Ishikawa (cell line): ENCODE results near the gene ELOVL2.

Experiments used
- CREB1 ChIP-seq: IDR thresholded peaks from 2 replicates; pipeline ENCODE4 v1.6.1; 2012; ENCODE audit warnings: low read depth
- EP300 ChIP-seq: IDR thresholded peaks from 2 replicates; pipeline ENCODE4 v1.6.1; 2012; ENCODE audit warnings: borderline replicate concordance
- NFIC ChIP-seq: IDR thresholded peaks from 2 replicates; pipeline ENCODE4 v1.6.1; 2012
- RAD21 ChIP-seq: IDR thresholded peaks from 2 replicates; pipeline ENCODE4 v1.6.1; 2012; ENCODE audit warnings: low read depth
- TAF1 ChIP-seq: IDR thresholded peaks from 2 replicates; pipeline ENCODE4 v1.6.1; 2012; ENCODE audit warnings: low read depth, mild to moderate bottlenecking
- YY1 ChIP-seq: IDR thresholded peaks from 2 replicates; pipeline ENCODE4 v1.6.1; 2012; ENCODE audit warnings: low read depth
- TF ChIP-seq, protein P1 (sequence below): IDR thresholded peaks from 2 replicates; pipeline ENCODE4 v1.6.1; 2012
- TF ChIP-seq, protein P2 (sequence below): IDR thresholded peaks from 2 replicates; pipeline ENCODE4 v1.6.1; 2012; ENCODE audit warnings: low read depth, mild to moderate bottlenecking

DNA sequence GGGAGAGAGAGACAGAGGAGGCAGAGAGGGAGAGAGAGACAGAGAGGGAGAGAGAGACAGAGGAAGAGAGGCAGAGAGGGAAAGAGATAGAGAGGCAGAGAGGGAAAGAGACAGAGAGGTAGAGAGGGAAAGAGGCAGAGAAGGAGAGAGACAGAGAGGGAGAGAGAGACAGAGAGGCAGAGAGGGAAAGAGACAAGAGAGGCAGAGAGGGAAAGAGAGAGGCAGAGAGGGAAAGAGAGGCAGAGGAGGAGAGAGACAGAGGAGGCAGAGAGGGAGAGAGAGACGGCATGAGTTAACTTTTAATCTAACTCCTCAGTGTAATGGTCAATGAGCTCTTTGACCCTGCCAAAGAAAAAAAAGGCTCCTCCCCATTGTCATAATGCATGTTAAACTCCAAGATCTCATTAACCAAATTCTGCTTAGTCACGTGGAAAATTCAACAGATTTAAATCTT lies 7.1 kb downstream of the ELOVL2 start:
- TF ChIP-seq EP300 (no peak), YY1 (no peak), RAD21 (no peak), TAF1 (no peak), CREB1 (no peak), NFIC (no peak)
- TF ChIP-seq, protein P1, sequence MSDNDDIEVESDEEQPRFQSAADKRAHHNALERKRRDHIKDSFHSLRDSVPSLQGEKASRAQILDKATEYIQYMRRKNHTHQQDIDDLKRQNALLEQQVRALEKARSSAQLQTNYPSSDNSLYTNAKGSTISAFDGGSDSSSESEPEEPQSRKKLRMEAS, result no peak
- TF ChIP-seq, protein P2, sequence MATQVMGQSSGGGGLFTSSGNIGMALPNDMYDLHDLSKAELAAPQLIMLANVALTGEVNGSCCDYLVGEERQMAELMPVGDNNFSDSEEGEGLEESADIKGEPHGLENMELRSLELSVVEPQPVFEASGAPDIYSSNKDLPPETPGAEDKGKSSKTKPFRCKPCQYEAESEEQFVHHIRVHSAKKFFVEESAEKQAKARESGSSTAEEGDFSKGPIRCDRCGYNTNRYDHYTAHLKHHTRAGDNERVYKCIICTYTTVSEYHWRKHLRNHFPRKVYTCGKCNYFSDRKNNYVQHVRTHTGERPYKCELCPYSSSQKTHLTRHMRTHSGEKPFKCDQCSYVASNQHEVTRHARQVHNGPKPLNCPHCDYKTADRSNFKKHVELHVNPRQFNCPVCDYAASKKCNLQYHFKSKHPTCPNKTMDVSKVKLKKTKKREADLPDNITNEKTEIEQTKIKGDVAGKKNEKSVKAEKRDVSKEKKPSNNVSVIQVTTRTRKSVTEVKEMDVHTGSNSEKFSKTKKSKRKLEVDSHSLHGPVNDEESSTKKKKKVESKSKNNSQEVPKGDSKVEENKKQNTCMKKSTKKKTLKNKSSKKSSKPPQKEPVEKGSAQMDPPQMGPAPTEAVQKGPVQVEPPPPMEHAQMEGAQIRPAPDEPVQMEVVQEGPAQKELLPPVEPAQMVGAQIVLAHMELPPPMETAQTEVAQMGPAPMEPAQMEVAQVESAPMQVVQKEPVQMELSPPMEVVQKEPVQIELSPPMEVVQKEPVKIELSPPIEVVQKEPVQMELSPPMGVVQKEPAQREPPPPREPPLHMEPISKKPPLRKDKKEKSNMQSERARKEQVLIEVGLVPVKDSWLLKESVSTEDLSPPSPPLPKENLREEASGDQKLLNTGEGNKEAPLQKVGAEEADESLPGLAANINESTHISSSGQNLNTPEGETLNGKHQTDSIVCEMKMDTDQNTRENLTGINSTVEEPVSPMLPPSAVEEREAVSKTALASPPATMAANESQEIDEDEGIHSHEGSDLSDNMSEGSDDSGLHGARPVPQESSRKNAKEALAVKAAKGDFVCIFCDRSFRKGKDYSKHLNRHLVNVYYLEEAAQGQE, result no peak
